ENCODE results near the gene GNRHR.

GNRHR gene

GRCh38 chr4:67704843-67705242 is 49.3 kb downstream of the GNRHR start:
- TF ChIP-seq, protein P1, sequence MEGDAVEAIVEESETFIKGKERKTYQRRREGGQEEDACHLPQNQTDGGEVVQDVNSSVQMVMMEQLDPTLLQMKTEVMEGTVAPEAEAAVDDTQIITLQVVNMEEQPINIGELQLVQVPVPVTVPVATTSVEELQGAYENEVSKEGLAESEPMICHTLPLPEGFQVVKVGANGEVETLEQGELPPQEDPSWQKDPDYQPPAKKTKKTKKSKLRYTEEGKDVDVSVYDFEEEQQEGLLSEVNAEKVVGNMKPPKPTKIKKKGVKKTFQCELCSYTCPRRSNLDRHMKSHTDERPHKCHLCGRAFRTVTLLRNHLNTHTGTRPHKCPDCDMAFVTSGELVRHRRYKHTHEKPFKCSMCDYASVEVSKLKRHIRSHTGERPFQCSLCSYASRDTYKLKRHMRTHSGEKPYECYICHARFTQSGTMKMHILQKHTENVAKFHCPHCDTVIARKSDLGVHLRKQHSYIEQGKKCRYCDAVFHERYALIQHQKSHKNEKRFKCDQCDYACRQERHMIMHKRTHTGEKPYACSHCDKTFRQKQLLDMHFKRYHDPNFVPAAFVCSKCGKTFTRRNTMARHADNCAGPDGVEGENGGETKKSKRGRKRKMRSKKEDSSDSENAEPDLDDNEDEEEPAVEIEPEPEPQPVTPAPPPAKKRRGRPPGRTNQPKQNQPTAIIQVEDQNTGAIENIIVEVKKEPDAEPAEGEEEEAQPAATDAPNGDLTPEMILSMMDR (IDR thresholded peaks at IDR 0.05; ENCODE audit: low read depth, low read length): no peak
- H3K27ac ChIP-seq: no peak overlapping the region
- H3K9me3 ChIP-seq (ENCODE audit: severe bottlenecking): no peaks in the 10 kb centered on the region
- no peaks in the 10 kb centered on the region for H3K27me3 ChIP-seq (ENCODE audit: insufficient read depth, low read depth, severe bottlenecking)
- no peak overlapping the region for H3K4me3 ChIP-seq (ENCODE audit: low read depth, low read length)
- no peak for DNase-seq
- 0 out of 2 replicates have a peak, but pooled peaks cover 4% of the 10 kb centered on the region for H3K36me3 ChIP-seq

- Histone ChIP-seq H3K9me3 (ENCODE audit: severe bottlenecking) (no peaks in the 10 kb centered on the region), H3K27ac (no peak overlapping the region), H3K36me3 (peaks cover 4% of the 10 kb centered on the region; the same call in 1 of the 2 replicates), H3K4me3 (ENCODE audit: low read depth, low read length) (no peak overlapping the region), H3K27me3 (ENCODE audit: insufficient read depth, low read depth, severe bottlenecking) (no peaks in the 10 kb centered on the region)
- TF ChIP-seq, protein P1 (IDR thresholded peaks at IDR 0.05; ENCODE audit: low read depth, low read length): no peak
- DNase-seq: no peak
Measured at GRCh38 chr4:67702166-67702565, 52.0 kb downstream of the GNRHR start.

DNA sequence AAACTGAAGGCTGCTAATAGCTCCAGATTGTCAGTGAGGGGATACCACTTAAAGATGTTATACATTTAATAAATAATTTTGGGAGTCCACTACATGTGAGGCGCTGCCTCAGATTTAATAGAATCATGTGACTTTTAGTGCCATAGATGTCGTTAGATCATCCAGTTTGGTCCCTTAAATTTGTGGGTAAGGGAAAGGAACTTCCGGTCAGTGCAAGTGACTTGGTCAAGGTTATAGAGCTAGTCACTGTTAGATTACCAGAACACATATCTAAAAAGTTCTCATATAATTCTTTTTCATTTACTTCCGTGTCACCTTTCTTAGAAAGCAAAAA is 52.7 kb downstream of the GNRHR start:
- Histone ChIP-seq H3K27ac (peak overlapping the region; percentile 24), H3K9me3 (ENCODE audit: severe bottlenecking) (no peaks in the 10 kb centered on the region), H3K27me3 (ENCODE audit: insufficient read depth, low read depth, severe bottlenecking) (no peaks in the 10 kb centered on the region), H3K36me3 (peaks cover 4% of the 10 kb centered on the region; the same call in 1 of the 2 replicates), H3K4me3 (ENCODE audit: low read depth, low read length) (peak overlapping the region; percentile 81)
- TF ChIP-seq, protein P1 (IDR thresholded peaks at IDR 0.05; ENCODE audit: low read depth, low read length): no peak
- DNase-seq: no peak

GRCh38 chr4:67700738-67701516 is 53.3 kb downstream of the GNRHR start, which contains the start of gene UBA6:
Gene UBA6, minus strand, starts transcription at chr4:67701155. Its CDS starts 36 bp downstream, at chr4:67701119.
- peaks cover 7% of the 10 kb centered on the region; the same call in 1 of the 2 replicates for H3K36me3 ChIP-seq
- H3K27me3 ChIP-seq (ENCODE audit: insufficient read depth, low read depth, severe bottlenecking): no peaks in the 10 kb centered on the region
- DNase-seq: peak; percentile 97
- peak within 1 kb of the TSS; percentile 81 for H3K4me3 ChIP-seq (ENCODE audit: low read depth, low read length)
- H3K27ac ChIP-seq: peak within 1 kb of the TSS; percentile 91
- no peaks in the 10 kb centered on the region for H3K9me3 ChIP-seq (ENCODE audit: severe bottlenecking)
- TF ChIP-seq, protein P1 (IDR thresholded peaks at IDR 0.05; ENCODE audit: low read depth, low read length): peak; percentile 63

DNA sequence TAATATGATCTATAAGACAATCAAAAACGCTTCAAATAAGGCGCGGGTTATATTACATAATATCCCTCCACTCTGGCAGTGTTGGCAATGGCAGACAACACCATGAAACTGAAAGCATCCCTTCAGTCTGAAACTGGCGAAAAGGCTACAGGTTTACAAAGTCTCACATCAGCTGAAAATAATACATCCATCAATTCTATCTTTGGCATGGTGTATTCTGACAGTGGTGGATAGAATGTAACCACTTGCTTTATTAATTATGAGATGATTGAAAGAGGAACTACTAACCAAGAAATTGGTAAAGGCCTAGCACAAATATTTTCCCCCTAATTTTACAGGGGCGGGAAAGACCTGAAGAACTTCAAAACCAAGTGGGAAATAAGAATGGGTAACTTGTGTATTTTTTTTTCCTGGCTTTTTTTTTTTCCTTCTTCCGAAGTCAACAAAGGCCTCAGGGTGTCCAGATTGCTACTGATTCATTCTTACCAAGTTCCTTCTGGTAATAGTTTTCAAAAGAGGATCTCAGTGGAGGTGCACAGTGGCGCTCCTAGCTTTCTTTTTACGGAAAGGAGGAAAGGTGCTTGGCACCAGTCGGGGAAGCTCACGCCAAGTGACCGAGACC is 54.0 kb downstream of the GNRHR start:
- Histone ChIP-seq H3K9me3 (ENCODE audit: severe bottlenecking) (no peaks in the 10 kb centered on the region), H3K36me3 (peaks cover 9% of the 10 kb centered on the region; the same call in 1 of the 2 replicates)
- DNase-seq: no peak

More for the DNA sequence above, 54.0 kb downstream of the GNRHR start:
- Histone ChIP-seq H3K4me3 (ENCODE audit: low read depth, low read length) (peak overlapping the region; percentile 81), H3K27me3 (ENCODE audit: insufficient read depth, low read depth, severe bottlenecking) (no peaks in the 10 kb centered on the region), H3K27ac (peak overlapping the region; percentile 91)
- TF ChIP-seq, protein P1 (IDR thresholded peaks at IDR 0.05; ENCODE audit: low read depth, low read length): no peak

Data from WERI-Rb-1 (cell line).